ENCODE measurements around the gene SCAMP4.

SCAMP4 gene

GRCh38 chr19:1974381-1975161 is 69.4 kb downstream of the SCAMP4 start:
- TF ChIP-seq YY1 (IDR thresholded peaks at IDR 0.05; ENCODE audit: low read depth) (no peak), RAD21 (IDR thresholded peaks at IDR 0.05; ENCODE audit: low read depth) (no peak), CREB1 (IDR thresholded peaks at IDR 0.05; ENCODE audit: low read depth) (no peak), CEBPB (IDR thresholded peaks at IDR 0.05) (no peak), NFIC (IDR thresholded peaks at IDR 0.05) (no peak), USF1 (IDR thresholded peaks at IDR 0.05) (no peak), FOXM1 (IDR thresholded peaks at IDR 0.05; ENCODE audit: borderline replicate concordance, low read depth) (no peak), TAF1 (IDR thresholded peaks at IDR 0.05; ENCODE audit: low read depth) (no peak), EP300 (IDR thresholded peaks at IDR 0.05; ENCODE audit: borderline replicate concordance) (no peak)
- TF ChIP-seq, protein P1, sequence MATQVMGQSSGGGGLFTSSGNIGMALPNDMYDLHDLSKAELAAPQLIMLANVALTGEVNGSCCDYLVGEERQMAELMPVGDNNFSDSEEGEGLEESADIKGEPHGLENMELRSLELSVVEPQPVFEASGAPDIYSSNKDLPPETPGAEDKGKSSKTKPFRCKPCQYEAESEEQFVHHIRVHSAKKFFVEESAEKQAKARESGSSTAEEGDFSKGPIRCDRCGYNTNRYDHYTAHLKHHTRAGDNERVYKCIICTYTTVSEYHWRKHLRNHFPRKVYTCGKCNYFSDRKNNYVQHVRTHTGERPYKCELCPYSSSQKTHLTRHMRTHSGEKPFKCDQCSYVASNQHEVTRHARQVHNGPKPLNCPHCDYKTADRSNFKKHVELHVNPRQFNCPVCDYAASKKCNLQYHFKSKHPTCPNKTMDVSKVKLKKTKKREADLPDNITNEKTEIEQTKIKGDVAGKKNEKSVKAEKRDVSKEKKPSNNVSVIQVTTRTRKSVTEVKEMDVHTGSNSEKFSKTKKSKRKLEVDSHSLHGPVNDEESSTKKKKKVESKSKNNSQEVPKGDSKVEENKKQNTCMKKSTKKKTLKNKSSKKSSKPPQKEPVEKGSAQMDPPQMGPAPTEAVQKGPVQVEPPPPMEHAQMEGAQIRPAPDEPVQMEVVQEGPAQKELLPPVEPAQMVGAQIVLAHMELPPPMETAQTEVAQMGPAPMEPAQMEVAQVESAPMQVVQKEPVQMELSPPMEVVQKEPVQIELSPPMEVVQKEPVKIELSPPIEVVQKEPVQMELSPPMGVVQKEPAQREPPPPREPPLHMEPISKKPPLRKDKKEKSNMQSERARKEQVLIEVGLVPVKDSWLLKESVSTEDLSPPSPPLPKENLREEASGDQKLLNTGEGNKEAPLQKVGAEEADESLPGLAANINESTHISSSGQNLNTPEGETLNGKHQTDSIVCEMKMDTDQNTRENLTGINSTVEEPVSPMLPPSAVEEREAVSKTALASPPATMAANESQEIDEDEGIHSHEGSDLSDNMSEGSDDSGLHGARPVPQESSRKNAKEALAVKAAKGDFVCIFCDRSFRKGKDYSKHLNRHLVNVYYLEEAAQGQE (IDR thresholded peaks at IDR 0.05; ENCODE audit: low read depth), result no peak
- TF ChIP-seq, protein P2, sequence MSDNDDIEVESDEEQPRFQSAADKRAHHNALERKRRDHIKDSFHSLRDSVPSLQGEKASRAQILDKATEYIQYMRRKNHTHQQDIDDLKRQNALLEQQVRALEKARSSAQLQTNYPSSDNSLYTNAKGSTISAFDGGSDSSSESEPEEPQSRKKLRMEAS (IDR thresholded peaks at IDR 0.05), result no peak

DNA sequence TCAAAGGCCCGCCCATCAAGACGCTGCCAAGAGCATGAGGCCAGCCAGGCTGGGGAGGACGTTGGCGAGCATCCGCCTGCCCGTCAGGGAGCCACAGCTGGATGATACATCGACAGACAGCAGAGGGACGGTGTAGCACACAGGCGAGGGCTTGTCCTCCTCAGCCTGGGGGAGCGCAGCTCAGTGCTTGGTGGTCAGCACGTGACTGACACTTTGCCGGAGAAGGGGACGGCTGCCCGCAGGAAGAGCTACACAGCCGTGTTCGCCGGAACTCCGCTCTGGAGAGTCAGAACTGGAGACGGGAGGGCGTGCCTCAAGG is 69.9 kb downstream of the SCAMP4 start:
- TF ChIP-seq YY1 (IDR thresholded peaks at IDR 0.05; ENCODE audit: low read depth) (no peak), TAF1 (IDR thresholded peaks at IDR 0.05; ENCODE audit: low read depth) (no peak), TEAD4 (IDR thresholded peaks at IDR 0.05) (no peak), FOXM1 (IDR thresholded peaks at IDR 0.05; ENCODE audit: borderline replicate concordance, low read depth) (no peak), USF1 (IDR thresholded peaks at IDR 0.05) (no peak), CREB1 (IDR thresholded peaks at IDR 0.05; ENCODE audit: low read depth) (no peak)

All from Ishikawa (cell line).